ENCODE results near the gene ARHGAP15.

ARHGAP15 gene

DNA sequence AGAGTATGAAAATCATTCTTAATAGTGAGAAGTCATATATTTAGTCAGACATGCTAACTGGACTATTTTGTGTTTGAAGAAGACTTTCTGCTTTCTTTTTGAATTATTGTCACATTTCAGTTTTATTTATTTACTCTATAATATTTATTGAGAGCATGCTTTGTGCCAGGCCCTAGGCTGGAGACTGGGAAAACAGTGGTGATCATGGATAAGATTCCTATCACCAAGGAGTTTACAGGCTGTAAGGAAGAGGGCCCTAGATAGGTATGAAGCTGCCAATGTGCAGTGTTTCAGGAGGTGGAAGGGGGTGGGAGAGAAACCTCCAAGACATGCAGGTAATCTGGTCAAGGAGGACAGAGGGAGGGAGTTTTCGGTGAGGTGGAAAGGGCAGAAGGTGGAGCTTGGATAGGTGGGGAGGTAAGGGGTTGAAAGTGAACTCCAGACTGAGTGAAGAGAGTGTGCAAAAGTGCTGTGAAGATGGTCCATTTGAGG lies 207.5 kb downstream of the ARHGAP15 start:
- Histone ChIP-seq H3K9me3 (no peaks in the 10 kb centered on the region), H3K36me3 (no peaks in the 10 kb centered on the region), H3K27me3 (no peaks in the 10 kb centered on the region), H3K4me1 (ENCODE audit: control insufficient read depth in 1 of 2, insufficient read depth in 1 of 2, low read depth in 1 of 2, low read length in 1 of 2) (no peaks in the 10 kb centered on the region), H3K4me3 (ENCODE audit: low read depth in 1 of 2, low read length in 1 of 2) (no peak overlapping the region), H3K27ac (no peak overlapping the region)
- no peak for TF ChIP-seq CTCF (IDR thresholded peaks at IDR 0.05)

DNA sequence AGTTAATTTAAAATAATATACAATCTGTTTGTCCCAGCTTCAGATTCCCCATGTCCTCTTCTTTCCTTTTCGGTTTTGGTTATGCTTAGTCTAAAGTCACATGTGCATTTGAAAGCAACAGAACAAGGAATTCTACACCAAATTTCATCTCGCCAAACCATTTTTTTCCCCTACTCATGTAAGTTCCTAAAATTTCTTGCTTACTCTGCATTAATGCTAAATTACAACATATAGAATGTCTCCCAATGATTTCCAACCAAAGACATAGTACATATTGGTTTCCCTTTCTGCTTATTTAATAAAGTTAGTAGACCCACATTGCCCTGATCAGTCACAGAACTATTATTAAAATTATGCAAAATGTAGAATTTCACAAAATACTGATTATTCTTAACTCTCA lies 212.3 kb downstream of the ARHGAP15 start:
- no peaks in the 10 kb centered on the region for H3K36me3 ChIP-seq
- TF ChIP-seq CTCF (IDR thresholded peaks at IDR 0.05) = no peak
- no peaks in the 10 kb centered on the region for H3K4me1 ChIP-seq (ENCODE audit: control insufficient read depth in 1 of 2, insufficient read depth in 1 of 2, low read depth in 1 of 2, low read length in 1 of 2)
- H3K4me3 ChIP-seq (ENCODE audit: low read depth in 1 of 2, low read length in 1 of 2) = no peak overlapping the region
- H3K27ac ChIP-seq = no peak overlapping the region
- H3K27me3 ChIP-seq = no peaks in the 10 kb centered on the region
- no peaks in the 10 kb centered on the region for H3K9me3 ChIP-seq

GRCh38 chr2:143344780-143345179 lies 215.6 kb downstream of the ARHGAP15 start:
- Histone ChIP-seq H3K27me3 (no peaks in the 10 kb centered on the region), H3K4me1 (ENCODE audit: control insufficient read depth in 1 of 2, insufficient read depth in 1 of 2, low read depth in 1 of 2, low read length in 1 of 2) (no peaks in the 10 kb centered on the region), H3K9me3 (no peaks in the 10 kb centered on the region), H3K36me3 (no peaks in the 10 kb centered on the region), H3K27ac (no peak overlapping the region), H3K4me3 (ENCODE audit: low read depth in 1 of 2, low read length in 1 of 2) (no peak overlapping the region)
- no peak for TF ChIP-seq CTCF (IDR thresholded peaks at IDR 0.05)

GRCh38 chr2:143345887-143346787 lies 216.9 kb downstream of the ARHGAP15 start:
- Histone ChIP-seq H3K27me3 (no peaks in the 10 kb centered on the region), H3K4me3 (ENCODE audit: low read depth in 1 of 2, low read length in 1 of 2) (no peak overlapping the region), H3K27ac (no peak overlapping the region), H3K36me3 (no peaks in the 10 kb centered on the region), H3K4me1 (ENCODE audit: control insufficient read depth in 1 of 2, insufficient read depth in 1 of 2, low read depth in 1 of 2, low read length in 1 of 2) (no peaks in the 10 kb centered on the region), H3K9me3 (no peaks in the 10 kb centered on the region)
- no peak for TF ChIP-seq CTCF (IDR thresholded peaks at IDR 0.05)

DNA sequence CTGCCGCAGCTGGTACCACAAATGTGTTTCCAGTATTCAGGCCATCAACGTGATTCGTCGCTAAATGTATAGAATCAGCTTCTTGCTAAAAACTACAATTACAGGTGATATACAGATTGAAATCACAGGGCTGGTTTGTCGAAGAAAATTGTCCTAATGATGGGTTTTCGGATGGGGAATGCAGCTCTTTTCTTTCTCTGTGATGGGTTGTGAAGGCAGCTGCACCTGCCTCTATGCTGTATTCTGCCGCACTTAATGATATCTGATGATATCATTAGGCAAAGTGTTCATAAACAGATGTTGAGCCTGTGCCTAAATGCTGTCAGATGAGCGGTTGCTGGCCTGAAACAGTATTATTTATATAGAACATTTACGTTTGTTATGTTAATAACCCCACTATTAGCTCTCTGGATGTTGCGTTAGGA lies 218.1 kb downstream of the ARHGAP15 start:
- no peak for TF ChIP-seq CTCF (IDR thresholded peaks at IDR 0.05)
- Histone ChIP-seq H3K9me3 (no peaks in the 10 kb centered on the region), H3K27me3 (no peaks in the 10 kb centered on the region), H3K36me3 (no peaks in the 10 kb centered on the region), H3K27ac (no peak overlapping the region), H3K4me1 (ENCODE audit: control insufficient read depth in 1 of 2, insufficient read depth in 1 of 2, low read depth in 1 of 2, low read length in 1 of 2) (no peaks in the 10 kb centered on the region), H3K4me3 (ENCODE audit: low read depth in 1 of 2, low read length in 1 of 2) (no peak overlapping the region)

Data from neutrophil (primary cell).